ENCODE results near the gene NSL1.

- TF ChIP-seq POLR2A (IDR thresholded peaks at IDR 0.05; ENCODE audit: extremely low read depth, insufficient read length): no peak
- TF ChIP-seq, protein P1, sequence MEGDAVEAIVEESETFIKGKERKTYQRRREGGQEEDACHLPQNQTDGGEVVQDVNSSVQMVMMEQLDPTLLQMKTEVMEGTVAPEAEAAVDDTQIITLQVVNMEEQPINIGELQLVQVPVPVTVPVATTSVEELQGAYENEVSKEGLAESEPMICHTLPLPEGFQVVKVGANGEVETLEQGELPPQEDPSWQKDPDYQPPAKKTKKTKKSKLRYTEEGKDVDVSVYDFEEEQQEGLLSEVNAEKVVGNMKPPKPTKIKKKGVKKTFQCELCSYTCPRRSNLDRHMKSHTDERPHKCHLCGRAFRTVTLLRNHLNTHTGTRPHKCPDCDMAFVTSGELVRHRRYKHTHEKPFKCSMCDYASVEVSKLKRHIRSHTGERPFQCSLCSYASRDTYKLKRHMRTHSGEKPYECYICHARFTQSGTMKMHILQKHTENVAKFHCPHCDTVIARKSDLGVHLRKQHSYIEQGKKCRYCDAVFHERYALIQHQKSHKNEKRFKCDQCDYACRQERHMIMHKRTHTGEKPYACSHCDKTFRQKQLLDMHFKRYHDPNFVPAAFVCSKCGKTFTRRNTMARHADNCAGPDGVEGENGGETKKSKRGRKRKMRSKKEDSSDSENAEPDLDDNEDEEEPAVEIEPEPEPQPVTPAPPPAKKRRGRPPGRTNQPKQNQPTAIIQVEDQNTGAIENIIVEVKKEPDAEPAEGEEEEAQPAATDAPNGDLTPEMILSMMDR (IDR thresholded peaks at IDR 0.05; ENCODE audit: low read depth, low read length): no peak
- TF ChIP-seq MYC (IDR thresholded peaks at IDR 0.05; ENCODE audit: low read depth, low read length): no peak
These were observed 309 bp downstream of the NSL1 start for GRCh38 chr1:212791261-212791675.

Data from NB4 (cell line).